Measurements from ENCODE around the gene INPP5B. TPM values are rescaled to one million over a fixed set of nuclear protein-coding genes. Genes with fewer than 3 reads are reported as not detected.

INPP5B gene
- total RNA-seq, 1 experiment from 2014 or later = 21.5 TPM

DNA sequence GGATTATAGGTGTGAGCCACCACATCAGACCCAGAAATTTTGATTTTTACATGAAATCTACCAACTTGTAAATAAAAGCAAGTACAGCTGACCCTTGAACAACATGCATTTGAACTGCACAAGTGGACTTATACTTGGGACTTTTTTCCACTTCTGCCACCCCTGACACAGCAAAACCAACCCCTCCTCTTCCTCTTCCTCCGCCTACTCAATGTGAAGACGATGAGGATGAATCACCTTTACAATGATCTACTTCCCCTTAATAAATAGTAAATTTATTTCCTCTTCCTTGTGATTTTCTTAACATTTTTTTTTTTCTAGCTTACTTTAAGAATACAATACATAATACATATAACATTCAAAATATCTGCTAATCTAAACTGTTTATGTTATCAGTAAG, 121.3 kb downstream of the INPP5B start:
- H3K36me3 Mint-ChIP-seq (ENCODE audit: insufficient read depth, unreplicated experiment) = peaks cover 16% of the 10 kb centered on the region
- no peaks in the 10 kb centered on the region for H3K9me3 Mint-ChIP-seq (ENCODE audit: low read depth, unreplicated experiment)
- intact Hi-C loops (cut with micrococcal nuclease; ENCODE audit: unreplicated experiment) = no loop called here
- H3K27me3 Mint-ChIP-seq (ENCODE audit: unreplicated experiment) = no peaks in the 10 kb centered on the region
- BruUV-seq (replicated peaks) = no TSS peak
- CTCF ChIA-PET = no interaction called here
- no peak overlapping the region for H3K4me3 Mint-ChIP-seq (ENCODE audit: low read depth, unreplicated experiment)
- no peak for TF ChIP-seq CTCF (IDR thresholded peaks at IDR 0.05; ENCODE audit: unreplicated experiment)
- no peak overlapping the region for H3K27ac Mint-ChIP-seq (ENCODE audit: unreplicated experiment)
- H3K4me1 Mint-ChIP-seq (ENCODE audit: low read depth, unreplicated experiment) = no peaks in the 10 kb centered on the region
- no peak for DNase-seq

DNA sequence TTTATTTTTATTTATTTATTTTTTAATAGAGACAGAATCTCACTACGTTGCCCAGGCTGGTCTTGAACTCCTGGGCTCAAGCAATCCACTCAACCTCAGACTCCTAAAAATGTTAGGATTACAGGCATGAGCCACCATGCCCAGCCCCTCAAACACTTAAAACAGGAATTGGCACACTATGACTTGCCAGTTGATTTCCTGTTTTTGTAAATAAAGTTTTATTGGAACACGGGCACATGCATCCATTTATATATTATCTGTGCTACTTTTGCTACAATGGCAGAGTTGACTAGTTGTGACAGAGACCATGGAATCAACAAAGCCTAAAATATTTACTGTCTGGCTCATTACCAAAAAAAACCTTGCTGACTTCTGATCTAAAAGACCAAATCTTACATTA, 122.9 kb downstream of the INPP5B start:
- Mint-ChIP-seq H3K4me1 (ENCODE audit: low read depth, unreplicated experiment) (no peaks in the 10 kb centered on the region), H3K9me3 (ENCODE audit: low read depth, unreplicated experiment) (no peaks in the 10 kb centered on the region), H3K36me3 (ENCODE audit: insufficient read depth, unreplicated experiment) (peaks cover 16% of the 10 kb centered on the region), H3K27me3 (ENCODE audit: unreplicated experiment) (no peaks in the 10 kb centered on the region), H3K4me3 (ENCODE audit: low read depth, unreplicated experiment) (no peak overlapping the region), H3K27ac (ENCODE audit: unreplicated experiment) (no peak overlapping the region)
- CTCF ChIA-PET = no interaction called here
- no TSS peak for BruUV-seq (replicated peaks)
- no peak for DNase-seq
- no peak for TF ChIP-seq CTCF (IDR thresholded peaks at IDR 0.05; ENCODE audit: unreplicated experiment)
- intact Hi-C loops (cut with micrococcal nuclease; ENCODE audit: unreplicated experiment) = no loop called here

DNA sequence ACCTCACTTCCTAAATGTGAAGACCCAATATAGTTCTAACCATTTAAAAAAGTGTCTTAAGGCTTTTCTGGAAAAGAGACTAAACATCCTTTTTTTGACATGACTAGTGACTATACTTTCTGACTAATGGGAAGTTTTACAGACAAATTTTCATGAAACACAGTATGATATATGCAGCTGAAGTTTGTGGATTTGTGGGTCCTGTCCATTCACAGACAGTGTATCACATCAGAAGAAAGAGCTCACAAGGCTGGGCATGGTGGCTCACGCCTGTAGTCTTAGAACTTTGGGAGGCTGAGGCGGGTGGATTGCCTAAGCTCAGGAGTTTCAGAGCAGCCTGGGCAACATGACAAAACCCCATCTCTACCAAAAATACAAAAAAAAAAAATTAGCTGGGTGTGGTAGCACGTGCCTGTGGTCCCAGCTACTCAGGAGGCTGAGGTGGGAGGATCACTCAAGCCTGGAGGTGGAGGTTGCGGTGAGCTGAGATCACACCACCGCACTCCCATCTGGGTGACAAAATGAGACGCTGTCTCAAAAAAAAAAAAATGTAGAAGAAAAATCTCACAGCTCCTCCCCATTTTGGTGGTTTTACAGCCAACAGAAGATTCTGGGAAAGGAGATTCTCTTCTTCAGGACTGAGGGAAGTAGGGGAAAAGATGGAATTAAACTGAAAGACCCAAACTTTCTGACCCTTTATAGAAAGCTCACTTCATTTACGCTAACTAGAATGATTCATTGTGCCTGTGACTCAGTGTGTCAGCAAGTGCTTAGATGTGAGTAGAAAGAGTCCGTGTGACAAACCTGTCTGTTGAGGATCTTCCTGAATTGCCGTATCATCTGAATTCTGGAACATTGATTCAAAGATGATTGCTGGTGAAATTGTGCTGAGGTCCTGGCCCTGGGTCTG, 123.7 kb downstream of the INPP5B start:
- Mint-ChIP-seq H3K27me3 (ENCODE audit: unreplicated experiment) (no peaks in the 10 kb centered on the region), H3K36me3 (ENCODE audit: insufficient read depth, unreplicated experiment) (peaks cover 22% of the 10 kb centered on the region), H3K4me3 (ENCODE audit: low read depth, unreplicated experiment) (no peak overlapping the region), H3K27ac (ENCODE audit: unreplicated experiment) (no peak overlapping the region), H3K9me3 (ENCODE audit: low read depth, unreplicated experiment) (no peaks in the 10 kb centered on the region), H3K4me1 (ENCODE audit: low read depth, unreplicated experiment) (no peaks in the 10 kb centered on the region)
- no peak for DNase-seq
- no peak for TF ChIP-seq CTCF (IDR thresholded peaks at IDR 0.05; ENCODE audit: unreplicated experiment)
- CTCF ChIA-PET = no interaction called here
- no TSS peak for BruUV-seq (replicated peaks)
- intact Hi-C loops (cut with micrococcal nuclease; ENCODE audit: unreplicated experiment) = no loop called here

GRCh38 chr1:37821481-37821880, 125.4 kb downstream of the INPP5B start:
- intact Hi-C loops (cut with micrococcal nuclease; ENCODE audit: unreplicated experiment) = no loop called here
- Mint-ChIP-seq H3K36me3 (ENCODE audit: insufficient read depth, unreplicated experiment) (peaks cover 30% of the 10 kb centered on the region), H3K27me3 (ENCODE audit: unreplicated experiment) (no peaks in the 10 kb centered on the region), H3K27ac (ENCODE audit: unreplicated experiment) (no peak overlapping the region), H3K9me3 (ENCODE audit: low read depth, unreplicated experiment) (no peaks in the 10 kb centered on the region), H3K4me3 (ENCODE audit: low read depth, unreplicated experiment) (no peak overlapping the region), H3K4me1 (ENCODE audit: low read depth, unreplicated experiment) (no peaks in the 10 kb centered on the region)
- no TSS peak for BruUV-seq (replicated peaks)
- CTCF ChIA-PET = no interaction called here
- DNase-seq = no peak
- no peak for TF ChIP-seq CTCF (IDR thresholded peaks at IDR 0.05; ENCODE audit: unreplicated experiment)

Measured in Calu3 (cell line).